ENCODE results near the gene VASH2. TPM values are rescaled to one million over a fixed set of nuclear protein-coding genes. Genes with fewer than 3 reads are reported as not detected.

Gene VASH2
- total RNA-seq, 6 experiments from 2014 or later: 0.10 TPM; not detected in 5

GRCh38 chr1:212955098-212955497 lies 4.8 kb downstream of the VASH2 start:
- Mint-ChIP-seq H3K9me3 (no peaks in the 10 kb centered on the region), H3K27ac (no peak overlapping the region), H3K36me3 (ENCODE audit: low read depth) (no peaks in the 10 kb centered on the region), H3K27me3 (ENCODE audit: insufficient read depth) (peaks cover 55% of the 10 kb centered on the region), H3K4me3 (no peak overlapping the region), H3K4me1 (ENCODE audit: low read depth) (peaks cover 9% of the 10 kb centered on the region)
- TF ChIP-seq, protein P1, sequence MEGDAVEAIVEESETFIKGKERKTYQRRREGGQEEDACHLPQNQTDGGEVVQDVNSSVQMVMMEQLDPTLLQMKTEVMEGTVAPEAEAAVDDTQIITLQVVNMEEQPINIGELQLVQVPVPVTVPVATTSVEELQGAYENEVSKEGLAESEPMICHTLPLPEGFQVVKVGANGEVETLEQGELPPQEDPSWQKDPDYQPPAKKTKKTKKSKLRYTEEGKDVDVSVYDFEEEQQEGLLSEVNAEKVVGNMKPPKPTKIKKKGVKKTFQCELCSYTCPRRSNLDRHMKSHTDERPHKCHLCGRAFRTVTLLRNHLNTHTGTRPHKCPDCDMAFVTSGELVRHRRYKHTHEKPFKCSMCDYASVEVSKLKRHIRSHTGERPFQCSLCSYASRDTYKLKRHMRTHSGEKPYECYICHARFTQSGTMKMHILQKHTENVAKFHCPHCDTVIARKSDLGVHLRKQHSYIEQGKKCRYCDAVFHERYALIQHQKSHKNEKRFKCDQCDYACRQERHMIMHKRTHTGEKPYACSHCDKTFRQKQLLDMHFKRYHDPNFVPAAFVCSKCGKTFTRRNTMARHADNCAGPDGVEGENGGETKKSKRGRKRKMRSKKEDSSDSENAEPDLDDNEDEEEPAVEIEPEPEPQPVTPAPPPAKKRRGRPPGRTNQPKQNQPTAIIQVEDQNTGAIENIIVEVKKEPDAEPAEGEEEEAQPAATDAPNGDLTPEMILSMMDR (IDR thresholded peaks at IDR 0.05): no peak
- no peak for DNase-seq

- Mint-ChIP-seq H3K36me3 (ENCODE audit: low read depth) (no peaks in the 10 kb centered on the region), H3K27me3 (ENCODE audit: insufficient read depth) (peaks cover 55% of the 10 kb centered on the region), H3K4me1 (ENCODE audit: low read depth) (peaks cover 6% of the 10 kb centered on the region; the same call in 1 of the 2 replicates), H3K9me3 (no peaks in the 10 kb centered on the region), H3K27ac (no peak overlapping the region), H3K4me3 (no peak overlapping the region)
- TF ChIP-seq, protein P1 (IDR thresholded peaks at IDR 0.05): no peak
- no peak for DNase-seq
These were observed 5.8 kb downstream of the VASH2 start for GRCh38 chr1:212955961-212956620.

- TF ChIP-seq, protein P1 (IDR thresholded peaks at IDR 0.05): no peak
- Mint-ChIP-seq H3K9me3 (no peaks in the 10 kb centered on the region), H3K27me3 (ENCODE audit: insufficient read depth) (peaks cover 57% of the 10 kb centered on the region), H3K36me3 (ENCODE audit: low read depth) (no peaks in the 10 kb centered on the region), H3K27ac (no peak overlapping the region), H3K4me1 (ENCODE audit: low read depth) (peaks cover 1% of the 10 kb centered on the region; the same call in 1 of the 2 replicates), H3K4me3 (no peak overlapping the region)
- DNase-seq: no peak
These were observed 7.2 kb downstream of the VASH2 start for GRCh38 chr1:212957546-212957945.

DNA sequence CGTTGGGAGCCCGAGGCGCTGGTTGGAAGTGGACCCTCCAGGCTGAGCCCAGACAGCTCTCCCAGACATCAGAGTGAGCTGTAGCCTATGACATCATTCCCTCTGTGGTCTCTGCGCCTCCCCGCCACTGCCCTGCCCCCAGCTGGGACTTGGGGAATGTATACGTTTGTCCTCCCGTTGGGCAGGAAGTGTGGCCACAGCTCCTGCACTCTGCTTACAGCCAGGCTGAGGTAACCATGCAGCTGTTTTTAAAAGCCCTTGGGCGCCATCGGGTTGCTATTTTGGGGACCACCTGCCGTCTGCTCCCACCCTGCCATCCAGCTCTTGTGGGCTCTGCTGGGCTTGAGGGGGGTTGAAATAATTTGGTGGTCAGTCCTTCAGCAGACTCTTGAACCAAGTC lies 7.8 kb downstream of the VASH2 start:
- TF ChIP-seq, protein P1 (IDR thresholded peaks at IDR 0.05): no peak
- H3K27ac Mint-ChIP-seq: no peak overlapping the region
- no peak for DNase-seq
- no peaks in the 10 kb centered on the region for H3K9me3 Mint-ChIP-seq
- H3K4me3 Mint-ChIP-seq: no peak overlapping the region
- H3K36me3 Mint-ChIP-seq (ENCODE audit: low read depth): no peaks in the 10 kb centered on the region
- H3K4me1 Mint-ChIP-seq (ENCODE audit: low read depth): no peaks in the 10 kb centered on the region
- H3K27me3 Mint-ChIP-seq (ENCODE audit: insufficient read depth): peaks cover 56% of the 10 kb centered on the region

GRCh38 chr1:212959266-212960220 lies 9.2 kb downstream of the VASH2 start:
- Mint-ChIP-seq H3K27me3 (ENCODE audit: insufficient read depth) (peaks cover 49% of the 10 kb centered on the region), H3K9me3 (no peaks in the 10 kb centered on the region), H3K27ac (no peak overlapping the region), H3K4me1 (ENCODE audit: low read depth) (no peaks in the 10 kb centered on the region), H3K36me3 (ENCODE audit: low read depth) (no peaks in the 10 kb centered on the region), H3K4me3 (no peak overlapping the region)
- no peak for DNase-seq
- TF ChIP-seq, protein P1 (IDR thresholded peaks at IDR 0.05): no peak
